Mucosa of rectum (tissue), 2 donors: ENCODE data around the gene RNF145.

Experiments
- H3K27ac ChIP-seq, 2 donors: one replicate each; pipeline ENCODE4 v1.7.0; 2013; ENCODE audit warnings: inconsistent platforms in 2 of 2, low read depth in 2 of 2, low read length in 2 of 2
- H3K27me3 ChIP-seq, 2 donors: one replicate each; pipeline ENCODE4 v1.7.0; 2013; ENCODE audit warnings: low read length in 2 of 2; ENCODE audit not compliant: control insufficient read depth in 2 of 2, insufficient read depth in 2 of 2
- H3K36me3 ChIP-seq, 2 donors: one replicate each; pipeline ENCODE4 v1.7.0; 2013; ENCODE audit warnings: low read length in 2 of 2; ENCODE audit not compliant: control insufficient read depth in 2 of 2, insufficient read depth in 2 of 2
- H3K4me1 ChIP-seq, 2 donors: one replicate each; pipeline ENCODE4 v1.7.0; 2013; ENCODE audit warnings: low read length in 2 of 2, mild to moderate bottlenecking in 1 of 2; ENCODE audit not compliant: control insufficient read depth in 2 of 2, insufficient read depth in 2 of 2
- H3K4me3 ChIP-seq, 2 donors: one replicate each; pipeline ENCODE4 v1.7.0; 2013; ENCODE audit warnings: low read length in 2 of 2
- H3K9ac ChIP-seq, 2 donors: one replicate each; pipeline ENCODE4 v1.7.0; 2013; ENCODE audit warnings: low read length in 2 of 2, low read depth in 1 of 2, mild to moderate bottlenecking in 1 of 2
- H3K9me3 ChIP-seq, 2 donors: one replicate each; pipeline ENCODE4 v1.7.0; 2013; ENCODE audit warnings: low read length in 2 of 2; ENCODE audit not compliant: control insufficient read depth in 2 of 2
- donor health status: healthy.
- donor health status: Normal muscosa, but diverticular disease.

RNF145 gene

GRCh38 chr5:159199225-159199624, 10.1 kb downstream of the RNF145 start:
- Histone ChIP-seq H3K9me3 (no peaks in the 10 kb centered on the region), H3K27me3 (no peaks in the 10 kb centered on the region), H3K36me3 (peaks cover 3 to 8% of the 10 kb centered on the region in 2 donors), H3K27ac (no peak overlapping the region), H3K9ac (no peak overlapping the region), H3K4me1 (peaks cover 0 to 9% of the 10 kb centered on the region in 2 donors), H3K4me3 (no peak overlapping the region)

GRCh38 chr5:159198063-159199036, 11.0 kb downstream of the RNF145 start:
- Histone ChIP-seq H3K27ac (no peak overlapping the region), H3K27me3 (no peaks in the 10 kb centered on the region), H3K36me3 (peaks cover 3 to 11% of the 10 kb centered on the region in 2 donors), H3K9me3 (no peaks in the 10 kb centered on the region), H3K4me1 (peaks cover 0 to 4% of the 10 kb centered on the region in 2 donors), H3K9ac (no peak overlapping the region), H3K4me3 (no peak overlapping the region)

DNA sequence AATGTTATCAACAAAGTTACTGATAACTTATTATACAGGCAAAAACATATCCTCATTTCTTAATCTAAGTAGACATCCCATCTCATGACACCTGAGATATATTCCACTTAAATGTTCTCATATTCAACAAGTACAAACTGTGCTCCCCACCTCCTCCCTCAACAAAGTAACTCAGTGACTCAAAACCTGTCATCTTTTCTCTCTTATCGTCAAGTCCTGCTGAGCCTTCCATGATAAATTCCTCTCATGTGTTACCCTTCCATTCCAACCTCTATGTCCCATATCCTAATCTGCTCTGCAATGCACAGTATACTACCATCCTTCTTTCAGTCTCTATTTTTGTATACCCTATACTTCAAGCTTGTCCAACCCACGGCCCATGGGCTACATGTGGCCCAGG, 13.6 kb downstream of the RNF145 start:
- Histone ChIP-seq H3K9me3 (no peaks in the 10 kb centered on the region), H3K27ac (no peak overlapping the region), H3K4me1 (peaks cover 0 to 4% of the 10 kb centered on the region in 2 donors)

DNA sequence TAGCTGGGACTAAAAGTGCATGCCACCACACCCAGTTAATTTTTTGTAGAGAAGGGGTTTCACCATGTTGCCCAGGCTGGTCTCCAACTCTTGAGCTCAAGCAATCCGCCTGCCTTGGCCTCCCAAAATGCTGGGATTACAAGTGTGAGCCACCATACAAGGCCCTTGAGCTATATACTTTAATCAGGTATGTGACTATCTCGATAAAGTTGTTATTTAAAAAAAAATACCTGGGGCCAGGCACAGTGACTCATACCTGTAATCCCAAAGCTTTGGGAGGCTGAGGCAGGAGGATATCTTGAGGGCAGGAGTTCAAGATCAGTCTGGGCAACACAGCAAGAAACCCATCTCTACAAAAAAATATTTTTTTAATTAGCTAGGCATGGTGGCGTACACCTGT, 19.2 kb downstream of the RNF145 start:
- Histone ChIP-seq H3K36me3 (peaks cover 15 to 16% of the 10 kb centered on the region in 2 donors), H3K9me3 (no peaks in the 10 kb centered on the region), H3K27me3 (no peaks in the 10 kb centered on the region), H3K9ac (no peak overlapping the region), H3K27ac (no peak overlapping the region), H3K4me3 (no peak overlapping the region), H3K4me1 (no peaks in the 10 kb centered on the region)

More for the DNA sequence above, 13.6 kb downstream of the RNF145 start:
- peaks cover 10 to 17% of the 10 kb centered on the region in 2 donors for H3K36me3 ChIP-seq
- no peaks in the 10 kb centered on the region for H3K27me3 ChIP-seq
- no peak overlapping the region for H3K4me3 ChIP-seq
- no peak overlapping the region for H3K9ac ChIP-seq

DNA sequence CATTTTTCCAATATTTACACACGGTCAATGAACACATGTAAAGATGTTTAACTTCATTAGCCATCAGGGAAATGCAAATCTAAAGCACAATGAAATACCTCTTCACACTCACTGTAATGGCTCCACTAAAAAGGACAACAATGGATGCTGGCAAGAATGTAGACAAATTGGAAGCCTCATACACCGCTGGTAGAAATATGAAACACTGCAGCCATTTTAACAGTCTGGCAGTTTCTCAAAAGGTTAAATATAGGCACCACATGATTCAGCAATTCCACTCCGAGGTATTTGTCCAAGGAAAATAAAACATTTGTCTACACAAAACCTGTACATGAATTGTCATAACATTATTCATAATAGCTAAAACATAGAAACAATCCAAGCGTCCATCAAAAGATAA, 20.0 kb downstream of the RNF145 start:
- Histone ChIP-seq H3K4me3 (no peak overlapping the region), H3K9ac (no peak overlapping the region), H3K9me3 (no peaks in the 10 kb centered on the region), H3K4me1 (no peaks in the 10 kb centered on the region), H3K36me3 (peaks cover 14 to 15% of the 10 kb centered on the region in 2 donors), H3K27ac (no peak overlapping the region), H3K27me3 (no peaks in the 10 kb centered on the region)

GRCh38 chr5:159187719-159188118, 21.6 kb downstream of the RNF145 start:
- Histone ChIP-seq H3K27ac (no peak overlapping the region), H3K4me1 (peaks cover 0 to 2% of the 10 kb centered on the region in 2 donors), H3K4me3 (no peak overlapping the region), H3K9me3 (no peaks in the 10 kb centered on the region), H3K9ac (no peak overlapping the region), H3K27me3 (no peaks in the 10 kb centered on the region), H3K36me3 (peaks cover 5 to 8% of the 10 kb centered on the region in 2 donors)

DNA sequence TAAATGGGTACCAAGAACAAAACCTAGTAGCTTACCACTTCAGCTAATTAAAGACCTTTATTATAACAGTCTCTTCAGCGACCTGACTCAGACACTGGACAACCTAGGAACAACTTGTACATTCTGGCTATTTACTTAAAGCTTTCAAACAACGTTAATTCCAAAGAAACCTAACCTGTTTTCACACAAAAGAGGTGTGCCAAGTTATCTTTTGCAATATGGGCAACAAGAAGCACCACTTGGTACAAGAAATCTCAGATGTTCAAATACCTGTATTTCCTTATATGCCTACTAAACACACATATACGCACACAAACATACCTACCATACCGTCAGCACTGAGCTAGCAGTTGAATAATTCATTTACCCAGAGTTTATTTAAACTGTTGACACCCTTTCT, 23.0 kb downstream of the RNF145 start:
- H3K36me3 ChIP-seq, result peaks cover 5 to 9% of the 10 kb centered on the region in 2 donors
- H3K9me3 ChIP-seq, result no peaks in the 10 kb centered on the region
- no peak overlapping the region for H3K27ac ChIP-seq
- no peak overlapping the region for H3K4me3 ChIP-seq
- H3K27me3 ChIP-seq, result no peaks in the 10 kb centered on the region
- H3K4me1 ChIP-seq, result peaks cover 0 to 2% of the 10 kb centered on the region in 2 donors
- no peak overlapping the region for H3K9ac ChIP-seq

DNA sequence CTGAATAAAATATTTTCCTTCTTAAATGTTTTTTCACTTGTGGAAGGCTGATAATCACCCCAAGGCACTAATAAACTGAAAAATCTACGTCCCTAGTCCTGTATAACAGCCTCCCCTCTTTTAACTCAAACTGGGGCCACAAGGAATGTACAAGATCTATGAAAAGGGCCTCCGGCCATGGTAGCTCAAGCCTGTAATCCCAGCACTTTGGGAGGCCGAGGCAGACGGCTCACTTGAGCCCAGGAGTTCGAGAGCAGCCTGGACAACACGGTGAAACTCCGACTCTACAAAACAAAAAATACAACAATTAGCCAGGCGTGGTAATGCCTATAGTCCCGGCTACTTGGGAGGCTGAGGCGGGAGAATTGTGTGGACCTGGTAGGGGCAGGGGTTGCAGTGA, 23.6 kb downstream of the RNF145 start:
- H3K9me3 ChIP-seq, result no peaks in the 10 kb centered on the region
- H3K9ac ChIP-seq, result no peak overlapping the region
- no peaks in the 10 kb centered on the region for H3K27me3 ChIP-seq
- H3K4me1 ChIP-seq, result peaks cover 0 to 2% of the 10 kb centered on the region in 2 donors
- H3K27ac ChIP-seq, result no peak overlapping the region
- H3K4me3 ChIP-seq, result no peak overlapping the region
- H3K36me3 ChIP-seq, result peaks cover 5 to 10% of the 10 kb centered on the region in 2 donors

GRCh38 chr5:159184858-159185381, 24.4 kb downstream of the RNF145 start:
- no peaks in the 10 kb centered on the region for H3K27me3 ChIP-seq
- H3K4me3 ChIP-seq, result no peak overlapping the region
- no peaks in the 10 kb centered on the region for H3K9me3 ChIP-seq
- H3K27ac ChIP-seq, result no peak overlapping the region
- H3K9ac ChIP-seq, result no peak overlapping the region
- H3K36me3 ChIP-seq, result peaks cover 10 to 14% of the 10 kb centered on the region in 2 donors
- H3K4me1 ChIP-seq, result peaks cover 0 to 2% of the 10 kb centered on the region in 2 donors

GRCh38 chr5:159184236-159184635, 25.1 kb downstream of the RNF145 start:
- peaks cover 2% of the 10 kb centered on the region in 2 donors for H3K4me1 ChIP-seq
- no peak overlapping the region for H3K9ac ChIP-seq
- no peaks in the 10 kb centered on the region for H3K9me3 ChIP-seq
- peaks cover 8% of the 10 kb centered on the region in 2 donors for H3K36me3 ChIP-seq
- no peaks in the 10 kb centered on the region for H3K27me3 ChIP-seq
- H3K4me3 ChIP-seq, result no peak overlapping the region
- no peak overlapping the region for H3K27ac ChIP-seq
